ENCODE data around the gene SPDYE6.
"Not testable (repeated sequence)": the region's sequence is repeated elsewhere in the genome, so short reads cannot be mapped to it uniquely, and the experiment has no call there.

The SPDYE6 gene

DNA sequence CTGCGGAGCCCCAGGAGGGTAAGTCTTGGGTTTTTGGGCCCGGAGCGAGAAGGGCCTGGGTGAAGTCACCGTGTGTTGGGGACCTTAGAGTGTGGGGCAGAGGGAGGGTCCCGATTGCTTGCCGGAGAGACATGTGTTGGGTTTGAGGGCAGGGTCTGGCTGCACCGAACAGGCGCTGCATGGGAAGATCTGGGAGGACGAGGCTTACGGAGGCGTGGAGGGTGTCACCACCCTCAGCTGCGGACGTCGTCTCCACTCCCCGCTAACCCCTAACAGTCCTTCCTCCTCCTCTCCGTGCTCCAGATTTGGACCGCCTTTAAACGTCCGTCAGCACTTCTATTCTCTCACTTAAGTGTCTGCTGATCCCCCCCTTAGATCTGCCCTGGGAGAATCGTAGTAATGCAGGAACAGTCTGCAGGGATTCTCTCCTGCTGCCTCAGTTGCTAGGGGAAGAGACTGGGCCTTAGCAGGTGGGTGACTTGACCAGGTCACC, 8.2 kb upstream of the SPDYE6 start:
- peak overlapping the region; percentile 80 for H3K27ac ChIP-seq
- H3K4me1 ChIP-seq (ENCODE audit: control insufficient read depth in 1 of 2, insufficient read depth in 1 of 2, low read depth in 1 of 2, low read length in 1 of 2); H3K9me3 ChIP-seq; H3K27me3 ChIP-seq; H3K36me3 ChIP-seq: not testable (repeated sequence)
- peak overlapping the region; percentile 61 to 75 for H3K4me3 ChIP-seq (ENCODE audit: low read depth in 1 of 2, low read length in 1 of 2)

DNA sequence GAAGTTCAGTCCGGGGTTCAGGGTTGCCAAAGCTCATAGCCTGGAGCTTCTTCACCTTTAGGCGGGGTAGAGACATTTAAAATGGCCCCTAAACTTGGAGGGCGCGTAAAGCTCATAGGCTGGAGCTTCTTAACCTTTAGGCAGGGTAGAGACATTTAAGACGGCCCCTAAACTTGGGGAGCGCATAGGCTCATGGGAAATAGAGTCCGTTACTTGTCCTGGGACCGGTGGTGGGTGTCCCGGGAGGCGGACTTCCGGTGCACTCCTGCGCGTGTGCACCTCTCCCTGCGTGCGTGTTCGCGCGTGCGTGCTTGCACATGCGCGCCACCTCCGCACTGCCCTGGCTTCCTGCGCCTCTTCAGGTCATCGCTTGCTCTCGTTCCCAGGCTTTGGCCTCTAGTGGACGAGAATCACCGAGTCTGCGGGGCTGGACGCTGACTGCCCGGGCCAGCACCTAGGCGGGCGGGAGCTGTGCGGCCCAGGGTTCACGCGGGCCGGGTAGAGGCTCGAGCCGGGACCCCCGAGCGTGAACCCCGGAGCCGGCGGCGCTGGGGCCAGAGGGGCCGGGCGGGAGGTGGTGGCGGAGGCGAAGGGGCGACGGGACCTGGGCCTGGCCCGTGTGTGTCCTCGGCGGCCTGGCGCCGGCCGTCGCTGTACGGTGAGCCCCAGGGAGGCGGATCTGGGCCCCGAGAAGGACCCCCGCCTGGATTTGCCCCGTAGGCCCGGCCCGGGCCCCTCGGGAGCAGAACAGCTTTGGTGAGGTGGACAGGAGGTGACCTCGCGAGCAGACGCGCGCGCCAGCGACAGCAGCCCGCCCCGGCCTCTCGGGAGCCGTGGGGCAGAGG, 7.5 kb upstream of the SPDYE6 start:
- not testable (repeated sequence) for H3K4me1 ChIP-seq (ENCODE audit: control insufficient read depth in 1 of 2, insufficient read depth in 1 of 2, low read depth in 1 of 2, low read length in 1 of 2); H3K27me3 ChIP-seq; H3K9me3 ChIP-seq; H3K36me3 ChIP-seq
- Histone ChIP-seq H3K27ac (peak overlapping the region; percentile 80), H3K4me3 (ENCODE audit: low read depth in 1 of 2, low read length in 1 of 2) (peak overlapping the region; percentile 61 to 75)
- TF ChIP-seq, protein P1, sequence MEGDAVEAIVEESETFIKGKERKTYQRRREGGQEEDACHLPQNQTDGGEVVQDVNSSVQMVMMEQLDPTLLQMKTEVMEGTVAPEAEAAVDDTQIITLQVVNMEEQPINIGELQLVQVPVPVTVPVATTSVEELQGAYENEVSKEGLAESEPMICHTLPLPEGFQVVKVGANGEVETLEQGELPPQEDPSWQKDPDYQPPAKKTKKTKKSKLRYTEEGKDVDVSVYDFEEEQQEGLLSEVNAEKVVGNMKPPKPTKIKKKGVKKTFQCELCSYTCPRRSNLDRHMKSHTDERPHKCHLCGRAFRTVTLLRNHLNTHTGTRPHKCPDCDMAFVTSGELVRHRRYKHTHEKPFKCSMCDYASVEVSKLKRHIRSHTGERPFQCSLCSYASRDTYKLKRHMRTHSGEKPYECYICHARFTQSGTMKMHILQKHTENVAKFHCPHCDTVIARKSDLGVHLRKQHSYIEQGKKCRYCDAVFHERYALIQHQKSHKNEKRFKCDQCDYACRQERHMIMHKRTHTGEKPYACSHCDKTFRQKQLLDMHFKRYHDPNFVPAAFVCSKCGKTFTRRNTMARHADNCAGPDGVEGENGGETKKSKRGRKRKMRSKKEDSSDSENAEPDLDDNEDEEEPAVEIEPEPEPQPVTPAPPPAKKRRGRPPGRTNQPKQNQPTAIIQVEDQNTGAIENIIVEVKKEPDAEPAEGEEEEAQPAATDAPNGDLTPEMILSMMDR (IDR thresholded peaks at IDR 0.05) = peak; percentile 34

DNA sequence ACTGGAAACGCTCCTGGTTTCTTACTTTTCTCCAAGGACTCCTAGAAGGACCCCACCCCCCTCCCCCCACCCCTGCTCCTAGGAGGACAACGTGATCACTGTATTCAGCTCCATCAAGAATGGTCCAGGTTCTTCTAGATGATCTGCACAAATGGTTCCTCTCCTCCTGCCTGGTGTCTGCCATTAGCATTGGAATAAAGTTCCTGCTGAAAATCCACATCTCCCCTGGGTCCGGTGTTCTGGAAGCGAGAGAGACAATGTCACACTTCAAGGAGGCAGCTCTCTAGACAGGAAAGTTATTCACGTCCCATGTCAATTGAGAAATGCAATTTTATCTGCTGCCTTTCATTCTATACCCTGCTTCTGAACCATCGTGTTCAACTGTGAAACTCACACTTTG, 9.3 kb downstream of the SPDYE6 start:
- H3K27me3 ChIP-seq; H3K9me3 ChIP-seq; H3K36me3 ChIP-seq; H3K4me3 ChIP-seq (ENCODE audit: low read depth in 1 of 2, low read length in 1 of 2); H3K27ac ChIP-seq; H3K4me1 ChIP-seq (ENCODE audit: control insufficient read depth in 1 of 2, insufficient read depth in 1 of 2, low read depth in 1 of 2, low read length in 1 of 2): not testable (repeated sequence)

DNA sequence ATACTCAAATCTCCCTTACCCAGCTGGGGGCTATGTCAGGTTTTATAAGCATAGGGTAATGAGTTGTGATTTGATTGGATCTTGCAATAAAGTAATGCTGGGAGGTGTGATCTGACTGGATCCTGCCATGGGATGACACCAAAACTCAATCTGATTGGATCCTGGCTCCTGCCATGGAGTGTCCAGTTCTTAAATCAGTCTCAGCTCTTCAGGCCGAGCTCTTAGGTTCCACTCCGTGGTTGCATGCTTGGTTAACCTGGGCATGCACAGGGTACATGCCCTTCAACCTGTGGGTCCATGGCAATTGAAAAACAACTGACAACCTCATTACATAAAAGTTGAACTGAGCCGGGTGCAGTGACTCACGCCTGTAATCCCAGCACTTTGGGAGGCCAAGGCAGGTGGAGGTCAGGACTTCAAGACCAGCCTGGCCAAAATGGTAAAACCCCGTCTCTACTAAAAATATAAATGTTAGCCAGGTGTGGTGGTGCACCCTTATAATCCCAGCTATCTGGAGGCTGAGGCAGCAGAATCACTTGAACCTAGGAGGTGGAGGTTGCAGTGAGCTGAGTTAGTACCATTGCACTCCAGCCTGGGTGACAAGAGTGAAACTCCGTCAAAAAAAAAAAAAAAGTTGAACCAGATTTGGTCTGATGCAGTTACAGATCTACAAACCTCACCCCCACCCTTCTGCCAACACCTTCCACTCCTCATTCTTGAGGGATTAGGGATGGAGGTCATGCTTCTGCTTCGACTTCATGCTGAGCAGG, 15.5 kb downstream of the SPDYE6 start:
- not testable (repeated sequence) for H3K27ac ChIP-seq; H3K27me3 ChIP-seq; H3K9me3 ChIP-seq; H3K4me1 ChIP-seq (ENCODE audit: control insufficient read depth in 1 of 2, insufficient read depth in 1 of 2, low read depth in 1 of 2, low read length in 1 of 2); H3K4me3 ChIP-seq (ENCODE audit: low read depth in 1 of 2, low read length in 1 of 2); H3K36me3 ChIP-seq

DNA sequence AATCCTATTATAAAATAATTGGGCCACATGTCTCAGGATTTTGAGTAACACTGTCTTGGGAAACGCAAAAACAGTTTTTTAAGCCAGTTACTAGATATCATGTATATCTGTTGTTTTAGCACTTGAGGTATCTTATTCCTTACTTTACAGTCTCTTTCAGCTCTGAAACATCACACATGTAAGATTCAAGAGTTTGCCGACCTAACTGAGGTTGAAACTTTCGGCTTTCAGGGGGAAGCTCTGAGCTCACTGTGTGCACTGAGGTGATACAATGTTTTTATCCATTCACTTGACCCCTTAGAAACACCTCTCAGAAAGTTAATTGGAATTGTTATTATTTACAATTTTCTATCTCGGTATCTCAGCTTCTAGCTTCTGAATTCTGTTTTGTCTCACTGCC, 18.8 kb downstream of the SPDYE6 start:
- not testable (repeated sequence) for H3K36me3 ChIP-seq

DNA sequence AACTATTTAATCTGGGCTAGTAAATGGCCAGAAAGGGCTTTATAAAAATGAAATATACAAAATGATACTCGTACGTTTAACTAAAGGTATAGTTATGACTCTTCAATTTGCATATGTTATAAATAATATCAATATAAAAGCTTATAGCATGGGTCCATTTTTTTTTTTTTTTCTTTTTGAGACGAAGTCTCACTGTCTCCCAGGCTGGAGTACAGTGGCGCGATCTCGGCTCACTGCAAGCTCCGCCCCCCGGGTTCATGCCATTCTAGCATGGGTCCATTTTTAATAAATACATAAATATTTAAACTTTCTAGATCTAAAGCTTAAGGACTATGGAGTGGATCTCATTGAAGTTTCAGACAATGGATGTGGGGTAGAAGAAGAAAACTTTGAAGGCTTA, 19.2 kb downstream of the SPDYE6 start:
- H3K4me1 ChIP-seq (ENCODE audit: control insufficient read depth in 1 of 2, insufficient read depth in 1 of 2, low read depth in 1 of 2, low read length in 1 of 2); H3K27ac ChIP-seq; H3K27me3 ChIP-seq; H3K9me3 ChIP-seq; H3K36me3 ChIP-seq; H3K4me3 ChIP-seq (ENCODE audit: low read depth in 1 of 2, low read length in 1 of 2): not testable (repeated sequence)

More for the DNA sequence above, 18.8 kb downstream of the SPDYE6 start:
- not testable (repeated sequence) for H3K27me3 ChIP-seq; H3K27ac ChIP-seq; H3K9me3 ChIP-seq; H3K4me1 ChIP-seq (ENCODE audit: control insufficient read depth in 1 of 2, insufficient read depth in 1 of 2, low read depth in 1 of 2, low read length in 1 of 2); H3K4me3 ChIP-seq (ENCODE audit: low read depth in 1 of 2, low read length in 1 of 2)

DNA sequence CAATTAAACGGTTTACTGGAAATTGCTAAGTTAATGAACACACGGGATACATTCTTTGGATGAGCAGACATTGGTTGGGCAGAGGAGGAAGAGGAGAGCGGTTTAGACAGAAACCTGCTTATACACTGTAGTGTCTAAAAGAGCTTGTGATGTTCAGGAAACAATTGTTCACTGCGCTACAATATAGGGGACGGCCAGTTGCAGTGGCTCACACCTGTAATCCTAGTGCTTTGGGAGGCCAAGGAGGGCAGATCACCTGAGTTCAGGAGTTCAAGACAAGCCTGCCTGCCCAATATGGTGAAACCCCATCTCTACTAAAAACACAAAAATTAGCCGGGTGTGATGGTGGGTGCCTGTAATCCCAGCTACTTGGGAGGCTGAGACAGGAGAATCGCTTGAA, 20.7 kb downstream of the SPDYE6 start:
- H3K4me3 ChIP-seq (ENCODE audit: low read depth in 1 of 2, low read length in 1 of 2); H3K4me1 ChIP-seq (ENCODE audit: control insufficient read depth in 1 of 2, insufficient read depth in 1 of 2, low read depth in 1 of 2, low read length in 1 of 2); H3K27me3 ChIP-seq; H3K27ac ChIP-seq; H3K36me3 ChIP-seq; H3K9me3 ChIP-seq: not testable (repeated sequence)

DNA sequence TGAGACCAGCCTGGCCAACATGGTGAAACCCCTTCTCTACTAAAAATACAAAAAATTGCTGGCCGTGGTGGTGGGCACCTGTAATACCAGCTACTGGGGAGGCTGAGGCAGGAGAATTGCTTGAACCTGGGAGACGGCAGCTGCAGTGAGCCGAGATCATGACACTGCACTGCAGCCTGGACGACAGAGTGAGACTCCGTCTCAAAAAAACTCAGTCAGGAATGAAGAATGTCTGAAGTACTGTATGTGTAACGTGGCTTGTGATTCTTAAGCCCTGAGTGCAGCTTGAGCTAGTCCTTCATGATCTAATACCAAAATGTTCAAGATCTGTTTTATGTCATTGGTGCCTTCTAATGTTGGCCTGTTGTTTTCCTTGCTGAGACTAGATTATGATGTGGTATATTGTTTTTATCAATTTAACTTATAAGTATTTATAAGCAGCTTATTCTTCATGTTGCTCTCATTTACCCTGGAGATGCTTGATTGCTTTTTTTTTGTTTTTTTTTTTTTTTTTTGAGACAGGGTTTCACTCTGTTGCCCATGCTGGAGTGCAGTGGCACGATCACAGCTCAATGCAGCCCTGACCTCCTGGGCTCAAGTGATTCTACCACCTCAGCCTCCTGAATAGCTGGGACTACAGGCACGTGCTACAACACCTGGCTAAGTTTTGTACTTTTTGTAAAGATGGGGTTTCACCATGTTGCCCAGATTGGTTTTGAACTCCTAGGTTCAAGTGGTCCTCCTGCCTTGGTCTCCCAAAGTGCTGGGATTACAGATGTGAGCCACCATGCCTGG, 25.4 kb downstream of the SPDYE6 start:
- H3K27ac ChIP-seq; H3K4me3 ChIP-seq (ENCODE audit: low read depth in 1 of 2, low read length in 1 of 2); H3K9me3 ChIP-seq: not testable (repeated sequence)

DNA sequence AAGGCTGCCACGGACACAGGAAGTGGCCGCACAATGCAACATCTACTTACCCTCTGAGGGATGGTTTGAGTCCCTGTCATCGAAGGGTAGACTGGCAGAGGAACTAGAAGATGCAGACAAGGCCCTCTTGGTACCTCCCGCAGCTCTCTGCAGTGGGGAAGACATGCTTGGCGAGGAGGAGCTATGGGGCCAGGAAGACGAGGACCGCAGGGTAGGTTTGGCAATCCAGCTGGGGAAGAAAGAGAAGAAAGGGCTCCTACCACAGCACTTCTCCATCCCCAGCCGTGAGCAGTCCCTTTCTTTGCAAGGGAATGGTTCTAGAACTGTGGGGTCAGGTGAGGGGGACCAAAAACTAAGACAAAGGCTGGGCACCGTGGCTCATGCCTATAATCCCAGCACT, 26.9 kb downstream of the SPDYE6 start:
- H3K9me3 ChIP-seq; H3K4me1 ChIP-seq (ENCODE audit: control insufficient read depth in 1 of 2, insufficient read depth in 1 of 2, low read depth in 1 of 2, low read length in 1 of 2); H3K27me3 ChIP-seq; H3K36me3 ChIP-seq; H3K4me3 ChIP-seq (ENCODE audit: low read depth in 1 of 2, low read length in 1 of 2); H3K27ac ChIP-seq: not testable (repeated sequence)

More for the DNA sequence above, 25.4 kb downstream of the SPDYE6 start:
- H3K36me3 ChIP-seq; H3K27me3 ChIP-seq; H3K4me1 ChIP-seq (ENCODE audit: control insufficient read depth in 1 of 2, insufficient read depth in 1 of 2, low read depth in 1 of 2, low read length in 1 of 2): not testable (repeated sequence)

DNA sequence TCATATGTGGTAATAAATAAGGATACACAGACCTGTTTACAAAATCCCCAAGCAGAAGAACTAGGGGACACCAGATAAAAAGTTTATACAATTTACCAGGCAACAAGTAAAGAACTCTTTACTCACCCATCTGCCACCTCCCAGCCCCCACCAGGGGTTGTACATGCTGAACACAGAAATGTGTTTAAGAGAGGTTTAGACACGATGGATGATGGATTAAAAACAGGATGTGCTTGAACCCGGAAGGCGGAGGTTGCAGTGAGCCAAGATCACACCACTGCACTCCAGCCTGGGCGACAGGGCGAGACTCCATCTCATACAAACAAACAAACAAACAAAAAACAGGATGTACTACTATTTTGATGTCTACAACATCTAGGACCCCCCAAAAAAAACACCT, 27.4 kb downstream of the SPDYE6 start:
- not testable (repeated sequence) for H3K27me3 ChIP-seq; H3K4me1 ChIP-seq (ENCODE audit: control insufficient read depth in 1 of 2, insufficient read depth in 1 of 2, low read depth in 1 of 2, low read length in 1 of 2); H3K27ac ChIP-seq; H3K4me3 ChIP-seq (ENCODE audit: low read depth in 1 of 2, low read length in 1 of 2); H3K9me3 ChIP-seq; H3K36me3 ChIP-seq

DNA sequence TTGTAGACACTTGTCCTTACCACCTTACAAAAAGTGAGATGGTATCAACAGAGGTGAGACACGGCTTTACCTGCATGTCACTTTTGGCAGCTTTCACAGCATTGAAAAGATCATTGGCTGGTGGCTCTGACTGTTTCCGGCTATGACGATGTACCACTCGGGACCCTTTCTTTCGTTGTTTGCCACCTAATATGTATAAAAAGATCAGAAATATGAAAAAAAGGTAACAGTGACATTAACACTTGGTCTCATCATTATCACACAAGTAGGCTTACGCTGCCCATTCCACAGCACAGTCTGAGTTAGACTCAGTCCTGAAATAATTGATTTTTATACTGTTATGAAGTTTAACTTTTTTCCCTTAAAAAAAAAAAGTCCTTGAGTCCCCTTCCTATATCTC, 29.1 kb downstream of the SPDYE6 start:
- H3K4me1 ChIP-seq (ENCODE audit: control insufficient read depth in 1 of 2, insufficient read depth in 1 of 2, low read depth in 1 of 2, low read length in 1 of 2); H3K27ac ChIP-seq; H3K36me3 ChIP-seq; H3K4me3 ChIP-seq (ENCODE audit: low read depth in 1 of 2, low read length in 1 of 2); H3K27me3 ChIP-seq; H3K9me3 ChIP-seq: not testable (repeated sequence)

All from neutrophil (primary cell).